Left lung (tissue), 10 donors: Measurements from ENCODE around the gene EPDR1. TPM values are rescaled to one million over a fixed set of nuclear protein-coding genes. Genes with fewer than 3 reads are reported as not detected.

Source experiments
- ATAC-seq: fragments of 200-7000 bp; cut with Tn5 transposase; one replicate; pipeline ENCODE4 v1.9.1; 2020; ENCODE audit warnings: moderate library complexity
- DNase-seq, 4 donors: peaks; one replicate each; pipeline ENCODE4 v3.0.0-alpha.2; 2013 to 2020
- H3K27ac ChIP-seq, 2 donors: fragments of 200-600 bp; sonication (generic) in 1 of 2; one replicate each; pipeline versions ENCODE4 v1.5.0 to v1.8.0; 2020 to 2021
- H3K27me3 ChIP-seq, 2 donors: fragments of 200-600 bp; sonication (generic) in 1 of 2; one replicate each; pipeline versions ENCODE4 v1.5.0 to v1.8.0; 2020 to 2021
- H3K36me3 ChIP-seq, 2 donors: fragments of 200-600 bp; sonication (generic) in 1 of 2; one replicate each; pipeline versions ENCODE4 v1.5.0 to v1.8.0; 2020 to 2021
- H3K4me1 ChIP-seq, 2 donors: fragments of 200-600 bp; one replicate each; pipeline ENCODE4 v1.8.0; 2021
- H3K4me3 ChIP-seq, 2 donors: fragments of 200-600 bp; sonication (generic) in 1 of 2; one replicate each; pipeline versions ENCODE4 v1.5.0 to v1.8.0; 2020 to 2021; ENCODE audit warnings: mild to moderate bottlenecking in 1 of 2
- H3K9me3 ChIP-seq, 2 donors: fragments of 200-600 bp; sonication (generic) in 1 of 2; one replicate each; pipeline versions ENCODE4 v1.5.0 to v1.8.0; 2020 to 2021
- CTCF ChIP-seq, 2 donors: fragments of 200-600 bp; sonication (generic) in 1 of 2; IDR thresholded peaks; one replicate each; pipeline versions ENCODE4 v1.5.0 to v1.8.0; 2021; ENCODE audit warnings: antibody characterized with exemption in 2 of 2
- intact Hi-C, 2 donors: fragments of 100-400 bp; cut with DNase I; formaldehyde crosslinking; loops; one replicate each; pipeline versions ENCODE4 v1.11.2 to v1.14.2; 2022
- polyA plus RNA-seq, 6 donors: library from polyadenylated mRNA; unstranded; fragments of 120-200 nt; gene quantifications; one replicate each; pipeline ENCODE4 v1.2.1, GENCODE V29; 2013; ENCODE audit not compliant: insufficient read length in 6 of 6
- total RNA-seq, 2 donors: library from RNA; stranded (reverse); fragmentation: NEBNext Ultra II Directional; extraction: Animal tissue kit (Norgen Biotek cat#: 25700); gene quantifications; one replicate each; pipeline ENCODE4 v1.2.1, GENCODE V29; 2021
- donor health status: DM: no; HTN: yes; CAD: no.
- donor health status: DM: no; HTN: no; CAD: no.

Gene EPDR1
- total and polyA plus RNA-seq, 8 donors: 18.0 to 84.8 (median 21.6) TPM

DNA sequence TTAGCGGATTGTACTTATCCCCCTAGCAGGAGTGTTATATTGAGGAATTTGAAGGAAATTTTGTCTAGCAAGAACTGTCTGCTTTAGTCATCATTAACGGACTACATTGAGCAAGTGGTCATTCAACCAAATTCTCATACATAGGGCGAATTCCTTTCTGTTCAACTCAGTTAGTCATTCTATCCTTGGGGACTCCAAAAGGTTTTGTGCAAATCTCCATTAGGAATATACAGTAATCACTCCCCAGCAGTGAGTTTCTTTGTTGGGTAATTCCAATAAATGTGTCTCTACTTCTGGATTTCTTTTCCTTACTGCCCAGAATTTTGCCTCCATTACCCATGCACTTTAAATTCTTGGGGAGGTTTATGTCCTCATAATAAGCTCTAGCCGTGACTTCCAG, 51.1 kb downstream of the EPDR1 start:
- intact Hi-C loops: no loop called here
- ATAC-seq (no peak), DNase-seq (no peak)
- no peaks in the 10 kb centered on the region for H3K9me3 ChIP-seq
- H3K4me1 ChIP-seq: no peaks in the 10 kb centered on the region
- H3K4me3 ChIP-seq: no peak overlapping the region
- no peak for TF ChIP-seq CTCF (IDR thresholded peaks at IDR 0.05)
- no peak overlapping the region for H3K27ac ChIP-seq
- no peaks in the 10 kb centered on the region for H3K36me3 ChIP-seq
- H3K27me3 ChIP-seq: no peaks in the 10 kb centered on the region

DNA sequence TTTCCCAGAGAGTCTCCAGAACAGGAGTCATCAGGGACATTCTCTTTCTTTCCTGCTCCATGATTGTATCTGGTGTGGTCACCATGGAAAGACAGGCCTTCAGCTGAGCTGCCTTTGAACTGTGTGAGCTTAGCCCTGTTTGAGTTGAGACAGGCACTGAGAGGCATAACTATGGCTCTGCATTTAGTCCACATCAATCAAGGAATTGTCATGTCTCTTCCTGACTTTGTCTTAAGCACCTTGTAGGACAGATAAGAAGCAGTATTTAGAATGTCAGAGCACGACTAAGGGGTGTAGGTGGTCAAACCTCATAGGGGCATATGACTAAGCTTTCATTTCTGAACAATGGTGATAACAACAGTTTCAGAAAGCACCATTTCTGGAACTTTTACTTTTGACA, 53.5 kb downstream of the EPDR1 start:
- no peak for TF ChIP-seq CTCF (IDR thresholded peaks at IDR 0.05)
- H3K4me1 ChIP-seq: no peaks in the 10 kb centered on the region
- ATAC-seq (no peak), DNase-seq (no peak)
- H3K36me3 ChIP-seq: no peaks in the 10 kb centered on the region
- intact Hi-C loops: no loop called here
- H3K27ac ChIP-seq: no peak overlapping the region
- H3K9me3 ChIP-seq: no peaks in the 10 kb centered on the region
- no peaks in the 10 kb centered on the region for H3K27me3 ChIP-seq
- no peak overlapping the region for H3K4me3 ChIP-seq

DNA sequence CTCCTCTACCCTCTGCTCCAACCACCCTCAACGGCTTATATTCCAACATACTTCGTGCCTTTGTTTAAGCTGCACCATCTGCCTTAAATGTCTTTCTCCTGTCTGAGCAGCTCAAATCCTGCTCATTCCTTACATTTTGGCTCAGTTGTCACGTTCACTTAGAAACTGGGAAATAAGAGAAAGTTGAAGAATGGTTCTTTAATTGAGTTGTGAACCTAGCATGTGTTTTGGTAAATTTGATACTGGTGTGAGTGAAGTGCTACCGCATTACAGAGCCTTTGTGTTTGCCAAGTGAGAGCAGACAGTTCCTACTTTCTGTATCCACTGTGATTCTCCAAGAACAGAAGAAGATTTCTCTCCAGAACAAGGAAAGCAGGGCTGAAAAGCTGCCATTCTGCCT, 54.3 kb downstream of the EPDR1 start:
- no peak overlapping the region for H3K27ac ChIP-seq

DNA sequence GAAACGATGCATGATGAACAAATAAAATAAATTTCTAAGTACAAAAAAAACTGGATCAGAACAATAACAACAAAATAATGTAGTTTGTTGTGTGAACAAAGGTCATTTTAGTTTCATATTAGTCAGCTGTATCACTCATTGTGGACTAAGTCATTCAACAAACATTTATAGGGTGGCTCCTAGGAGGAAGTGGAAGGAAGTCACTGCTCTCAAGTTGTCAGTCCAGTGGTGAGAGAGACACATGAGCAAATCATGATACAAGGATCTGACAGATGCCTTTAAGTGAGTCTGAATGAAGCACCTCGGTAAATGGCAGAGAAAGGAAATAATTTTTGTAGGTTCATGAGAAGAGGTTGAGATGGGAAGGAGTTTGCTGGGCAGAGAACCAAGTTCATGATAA, 56.8 kb downstream of the EPDR1 start:
- H3K4me1 ChIP-seq: no peaks in the 10 kb centered on the region
- intact Hi-C loops: no loop called here
- DNase-seq (no peak), ATAC-seq (peak; percentile 29)
- no peaks in the 10 kb centered on the region for H3K27me3 ChIP-seq
- H3K27ac ChIP-seq: no peak overlapping the region
- no peaks in the 10 kb centered on the region for H3K9me3 ChIP-seq
- H3K36me3 ChIP-seq: no peaks in the 10 kb centered on the region
- no peak overlapping the region for H3K4me3 ChIP-seq
- TF ChIP-seq CTCF (IDR thresholded peaks at IDR 0.05): no peak

More for the DNA sequence above, 54.3 kb downstream of the EPDR1 start:
- no peaks in the 10 kb centered on the region for H3K27me3 ChIP-seq
- intact Hi-C loops: no loop called here
- ATAC-seq: no peak
- no peaks in the 10 kb centered on the region for H3K9me3 ChIP-seq
- no peaks in the 10 kb centered on the region for H3K36me3 ChIP-seq
- TF ChIP-seq CTCF (IDR thresholded peaks at IDR 0.05): no peak
- H3K4me1 ChIP-seq: no peaks in the 10 kb centered on the region
- DNase-seq: no peak
- no peak overlapping the region for H3K4me3 ChIP-seq

GRCh38 chr7:37981664-37982063, 61.2 kb downstream of the EPDR1 start:
- Histone ChIP-seq H3K27me3 (no peaks in the 10 kb centered on the region), H3K36me3 (no peaks in the 10 kb centered on the region), H3K4me1 (no peaks in the 10 kb centered on the region), H3K4me3 (no peak overlapping the region), H3K9me3 (no peaks in the 10 kb centered on the region), H3K27ac (no peak overlapping the region)
- intact Hi-C loops: no loop called here
- ATAC-seq: no peak
- TF ChIP-seq CTCF (IDR thresholded peaks at IDR 0.05): no peak
- no peak for DNase-seq
